ENCODE results near the gene ZC3H13.

DNA sequence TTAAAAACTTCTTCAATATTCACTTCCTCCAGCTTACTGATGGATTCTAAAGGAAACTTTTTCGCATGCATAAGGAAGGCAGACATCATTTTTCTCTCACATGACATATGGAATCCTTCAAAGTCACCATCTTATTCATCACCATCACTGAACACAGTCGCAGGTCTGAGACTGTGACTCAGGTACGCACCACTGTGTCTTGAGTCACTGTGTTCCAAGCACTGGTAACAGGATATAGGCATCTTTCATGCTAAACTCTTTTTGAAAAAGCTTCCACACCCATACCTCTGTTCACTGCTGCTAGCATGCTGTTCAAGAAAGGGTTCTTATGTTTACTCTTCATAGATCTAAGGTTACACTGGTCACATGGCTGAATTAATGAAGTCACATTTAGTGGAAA, 133.9 kb downstream of the ZC3H13 start:
- TF ChIP-seq POLR2AphosphoS5 (IDR thresholded peaks at IDR 0.05; ENCODE audit: low read depth) = no peak
- TF ChIP-seq, protein P1, sequence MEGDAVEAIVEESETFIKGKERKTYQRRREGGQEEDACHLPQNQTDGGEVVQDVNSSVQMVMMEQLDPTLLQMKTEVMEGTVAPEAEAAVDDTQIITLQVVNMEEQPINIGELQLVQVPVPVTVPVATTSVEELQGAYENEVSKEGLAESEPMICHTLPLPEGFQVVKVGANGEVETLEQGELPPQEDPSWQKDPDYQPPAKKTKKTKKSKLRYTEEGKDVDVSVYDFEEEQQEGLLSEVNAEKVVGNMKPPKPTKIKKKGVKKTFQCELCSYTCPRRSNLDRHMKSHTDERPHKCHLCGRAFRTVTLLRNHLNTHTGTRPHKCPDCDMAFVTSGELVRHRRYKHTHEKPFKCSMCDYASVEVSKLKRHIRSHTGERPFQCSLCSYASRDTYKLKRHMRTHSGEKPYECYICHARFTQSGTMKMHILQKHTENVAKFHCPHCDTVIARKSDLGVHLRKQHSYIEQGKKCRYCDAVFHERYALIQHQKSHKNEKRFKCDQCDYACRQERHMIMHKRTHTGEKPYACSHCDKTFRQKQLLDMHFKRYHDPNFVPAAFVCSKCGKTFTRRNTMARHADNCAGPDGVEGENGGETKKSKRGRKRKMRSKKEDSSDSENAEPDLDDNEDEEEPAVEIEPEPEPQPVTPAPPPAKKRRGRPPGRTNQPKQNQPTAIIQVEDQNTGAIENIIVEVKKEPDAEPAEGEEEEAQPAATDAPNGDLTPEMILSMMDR (IDR thresholded peaks at IDR 0.05; ENCODE audit: insufficient read depth, low read length) = no peak
- TF ChIP-seq, protein P2, sequence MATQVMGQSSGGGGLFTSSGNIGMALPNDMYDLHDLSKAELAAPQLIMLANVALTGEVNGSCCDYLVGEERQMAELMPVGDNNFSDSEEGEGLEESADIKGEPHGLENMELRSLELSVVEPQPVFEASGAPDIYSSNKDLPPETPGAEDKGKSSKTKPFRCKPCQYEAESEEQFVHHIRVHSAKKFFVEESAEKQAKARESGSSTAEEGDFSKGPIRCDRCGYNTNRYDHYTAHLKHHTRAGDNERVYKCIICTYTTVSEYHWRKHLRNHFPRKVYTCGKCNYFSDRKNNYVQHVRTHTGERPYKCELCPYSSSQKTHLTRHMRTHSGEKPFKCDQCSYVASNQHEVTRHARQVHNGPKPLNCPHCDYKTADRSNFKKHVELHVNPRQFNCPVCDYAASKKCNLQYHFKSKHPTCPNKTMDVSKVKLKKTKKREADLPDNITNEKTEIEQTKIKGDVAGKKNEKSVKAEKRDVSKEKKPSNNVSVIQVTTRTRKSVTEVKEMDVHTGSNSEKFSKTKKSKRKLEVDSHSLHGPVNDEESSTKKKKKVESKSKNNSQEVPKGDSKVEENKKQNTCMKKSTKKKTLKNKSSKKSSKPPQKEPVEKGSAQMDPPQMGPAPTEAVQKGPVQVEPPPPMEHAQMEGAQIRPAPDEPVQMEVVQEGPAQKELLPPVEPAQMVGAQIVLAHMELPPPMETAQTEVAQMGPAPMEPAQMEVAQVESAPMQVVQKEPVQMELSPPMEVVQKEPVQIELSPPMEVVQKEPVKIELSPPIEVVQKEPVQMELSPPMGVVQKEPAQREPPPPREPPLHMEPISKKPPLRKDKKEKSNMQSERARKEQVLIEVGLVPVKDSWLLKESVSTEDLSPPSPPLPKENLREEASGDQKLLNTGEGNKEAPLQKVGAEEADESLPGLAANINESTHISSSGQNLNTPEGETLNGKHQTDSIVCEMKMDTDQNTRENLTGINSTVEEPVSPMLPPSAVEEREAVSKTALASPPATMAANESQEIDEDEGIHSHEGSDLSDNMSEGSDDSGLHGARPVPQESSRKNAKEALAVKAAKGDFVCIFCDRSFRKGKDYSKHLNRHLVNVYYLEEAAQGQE (IDR thresholded peaks at IDR 0.05; ENCODE audit: insufficient replicate concordance, low read depth) = no peak
